GM08714 (cell line): ENCODE data around the gene GGCX.

Source experiments
- H3K4me3 ChIP-seq: fragments of 200-500 bp; sonication (Bioruptor generic); 2 replicates; pipeline ENCODE4 v1.5.1; 2014; ENCODE audit warnings: mild to moderate bottlenecking, low read length, inconsistent platforms
- ZNF274 ChIP-seq: IDR thresholded peaks from 2 replicates; pipeline ENCODE4 v1.6.1; 2012; ENCODE audit warnings: mild to moderate bottlenecking, low read depth, low read length

GGCX gene

DNA sequence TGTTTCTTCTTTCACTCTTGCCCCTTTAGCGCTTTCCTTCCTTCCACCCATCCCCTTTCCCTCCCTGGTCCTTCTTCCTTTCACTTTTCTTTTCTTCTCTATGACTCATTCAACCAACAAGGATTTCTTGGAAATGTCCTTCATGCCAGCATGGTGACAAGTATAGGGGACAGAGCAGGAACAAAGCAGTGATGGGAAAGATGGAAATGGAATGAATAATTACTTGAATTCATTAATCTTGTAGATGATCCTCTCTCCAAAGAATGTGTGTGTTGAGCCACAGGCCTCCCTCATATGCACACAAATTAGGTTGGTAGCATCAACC lies 24.4 kb upstream of the GGCX start:
- TF ChIP-seq ZNF274: no peak
- H3K4me3 ChIP-seq: no peak overlapping the region; the same call in 1 of the 2 replicates

DNA sequence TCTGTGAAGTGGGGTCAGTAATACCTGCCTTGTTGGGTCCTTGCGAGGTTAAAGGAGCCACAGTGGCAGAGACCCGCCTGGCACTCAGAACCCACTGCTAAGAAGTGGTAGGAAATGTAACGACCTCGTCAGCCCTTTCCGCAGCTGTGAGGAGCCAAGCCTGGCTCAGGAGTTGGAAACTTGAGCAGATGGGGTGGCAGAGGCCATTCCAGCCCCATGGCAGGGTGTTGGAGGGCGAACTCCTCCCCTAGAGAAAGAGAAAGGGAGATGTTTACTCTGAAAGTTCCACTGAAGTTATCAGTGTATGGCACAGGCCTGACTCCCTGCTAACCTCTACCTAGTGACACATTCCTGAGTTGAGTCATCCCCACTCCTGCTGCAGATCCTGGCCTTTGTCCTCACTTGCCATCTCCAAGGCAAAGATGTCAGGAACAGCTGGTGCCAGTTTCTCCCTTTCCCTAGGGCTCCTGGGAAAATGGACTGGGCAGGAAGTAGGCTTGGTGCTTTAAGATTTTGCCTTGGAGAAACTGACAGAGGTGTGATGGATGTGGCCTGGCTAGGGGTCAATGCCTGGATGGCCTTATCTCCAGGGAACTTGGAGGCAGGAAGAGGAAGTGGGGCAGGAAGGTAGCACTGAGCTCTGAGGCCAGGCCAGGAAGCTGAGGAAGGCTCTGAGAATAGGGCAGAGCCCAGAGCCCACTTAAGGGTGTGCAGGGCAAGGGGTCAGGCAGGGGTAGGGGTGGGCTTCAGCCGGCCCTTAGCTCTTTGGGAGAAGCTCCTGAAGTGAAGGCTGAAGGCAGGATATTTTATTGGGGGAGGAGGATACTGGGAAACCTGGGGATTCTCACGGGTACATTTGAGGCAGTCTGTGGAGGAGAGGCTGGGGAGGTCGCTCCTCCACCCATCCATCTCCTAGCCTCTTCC lies 23.8 kb upstream of the GGCX start:
- peak overlapping the region; percentile 54; the same call in 1 of the 2 replicates for H3K4me3 ChIP-seq
- no peak for TF ChIP-seq ZNF274

DNA sequence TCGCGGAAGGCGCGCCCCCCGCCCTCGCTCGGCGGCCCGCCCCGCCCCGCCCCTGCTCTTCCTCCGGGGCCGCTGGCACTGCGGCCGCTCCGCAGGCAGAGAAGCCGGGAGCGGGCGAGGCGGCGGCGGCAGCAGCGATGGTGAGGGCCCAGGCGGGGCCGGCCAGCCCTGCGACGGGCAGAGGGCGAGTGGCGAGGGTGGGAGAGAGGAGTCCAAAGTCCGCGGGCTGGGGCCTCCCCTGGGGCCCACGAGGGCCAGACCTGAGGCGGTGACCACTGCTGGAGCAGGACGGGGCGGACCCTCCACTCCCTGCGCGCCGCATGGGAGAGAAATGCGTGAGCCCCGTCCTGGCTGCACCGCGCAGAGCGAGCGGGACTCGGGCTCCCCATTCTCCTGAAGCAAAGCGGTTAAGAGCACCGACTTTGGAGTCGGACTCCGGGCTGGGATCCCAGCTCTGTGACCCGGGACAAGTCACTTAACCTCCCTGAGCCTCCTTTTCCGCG lies 23.1 kb upstream of the GGCX start, which contains the start of gene VAMP5:
Gene VAMP5 (plus strand): TSS at position 78 of the 503 bp plus-strand sequence. CDS start 60 bp downstream, at position 138.
- TF ChIP-seq ZNF274: no peak
- peak within 1 kb of the TSS; percentile 56; the same call in 1 of the 2 replicates for H3K4me3 ChIP-seq

DNA sequence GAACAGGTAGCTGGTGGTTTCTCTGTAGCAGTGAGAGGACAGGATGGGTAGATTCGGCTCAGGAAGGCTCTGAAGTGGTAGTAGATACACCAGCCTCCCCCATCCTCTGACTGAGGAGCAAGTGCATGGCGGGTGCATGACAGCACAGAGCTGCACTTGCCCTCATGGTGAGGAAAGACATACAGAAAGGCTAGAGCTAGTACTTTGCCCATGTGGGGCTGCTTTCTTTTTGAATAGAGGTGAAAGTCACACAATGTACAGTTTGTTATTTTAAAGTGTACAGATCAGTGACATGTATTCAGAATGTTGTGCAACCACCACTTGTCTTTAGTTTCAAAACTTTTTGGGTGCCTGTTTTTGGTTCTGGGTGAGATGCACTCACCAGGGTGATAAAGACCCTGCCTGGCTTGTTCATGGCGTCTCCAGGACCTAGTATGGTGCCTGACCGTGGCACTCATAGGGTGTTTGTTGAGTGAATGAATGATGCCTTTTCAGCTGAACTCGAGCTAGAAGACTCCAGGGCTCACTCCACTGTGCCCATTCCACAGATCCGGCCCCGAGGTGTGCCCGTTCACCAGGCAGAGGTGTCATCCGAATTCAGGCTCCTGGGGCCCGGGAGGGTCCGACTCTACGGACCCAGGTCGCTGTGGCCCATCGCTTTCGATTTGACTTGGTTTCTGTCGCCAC lies 22.5 kb upstream of the GGCX start:
- no peak for TF ChIP-seq ZNF274
- H3K4me3 ChIP-seq: peak overlapping the region; percentile 56; the same call in 1 of the 2 replicates

DNA sequence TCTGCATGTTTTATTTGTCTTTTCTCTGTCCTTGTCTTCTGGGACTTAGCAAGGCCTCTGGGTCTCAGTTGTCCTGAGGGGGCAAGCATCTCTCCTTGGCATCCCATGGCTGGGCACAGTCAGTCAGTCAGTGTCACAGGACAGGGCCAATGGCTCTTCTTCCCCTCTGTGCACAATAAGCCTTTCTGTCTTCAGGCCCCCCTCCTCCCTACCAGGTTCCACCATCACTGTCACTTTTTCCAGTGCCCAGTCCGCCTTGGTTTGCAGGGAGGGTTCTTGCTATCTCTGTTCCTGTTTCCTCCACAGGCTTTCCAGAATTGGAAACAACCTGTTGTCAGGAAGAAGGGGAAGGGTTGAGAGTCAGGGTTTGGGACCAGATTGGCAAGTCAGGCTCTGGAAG lies 21.2 kb upstream of the GGCX start:
- no peak overlapping the region for H3K4me3 ChIP-seq
- no peak for TF ChIP-seq ZNF274

DNA sequence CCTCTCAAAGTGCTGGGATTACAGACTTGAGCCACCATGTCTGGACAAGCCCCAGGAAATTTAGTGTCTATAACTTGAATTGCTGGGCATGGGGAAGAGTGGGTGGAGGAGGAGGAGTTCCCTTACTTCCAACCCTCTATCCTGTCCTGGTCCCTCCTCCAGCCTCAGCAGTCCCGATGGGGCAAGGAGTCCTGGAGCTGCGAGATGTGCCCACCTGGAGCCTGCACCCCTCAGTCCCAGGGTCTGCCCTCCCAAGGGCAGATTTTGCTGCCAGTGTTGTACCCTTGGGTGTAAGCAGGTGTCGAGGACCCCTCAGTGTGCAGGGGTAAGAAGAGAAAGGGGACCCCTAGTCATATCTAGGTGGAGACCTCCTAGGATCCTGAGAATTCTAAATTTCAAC lies 18.9 kb upstream of the GGCX start:
- no peak for TF ChIP-seq ZNF274
- H3K4me3 ChIP-seq: no peak overlapping the region

DNA sequence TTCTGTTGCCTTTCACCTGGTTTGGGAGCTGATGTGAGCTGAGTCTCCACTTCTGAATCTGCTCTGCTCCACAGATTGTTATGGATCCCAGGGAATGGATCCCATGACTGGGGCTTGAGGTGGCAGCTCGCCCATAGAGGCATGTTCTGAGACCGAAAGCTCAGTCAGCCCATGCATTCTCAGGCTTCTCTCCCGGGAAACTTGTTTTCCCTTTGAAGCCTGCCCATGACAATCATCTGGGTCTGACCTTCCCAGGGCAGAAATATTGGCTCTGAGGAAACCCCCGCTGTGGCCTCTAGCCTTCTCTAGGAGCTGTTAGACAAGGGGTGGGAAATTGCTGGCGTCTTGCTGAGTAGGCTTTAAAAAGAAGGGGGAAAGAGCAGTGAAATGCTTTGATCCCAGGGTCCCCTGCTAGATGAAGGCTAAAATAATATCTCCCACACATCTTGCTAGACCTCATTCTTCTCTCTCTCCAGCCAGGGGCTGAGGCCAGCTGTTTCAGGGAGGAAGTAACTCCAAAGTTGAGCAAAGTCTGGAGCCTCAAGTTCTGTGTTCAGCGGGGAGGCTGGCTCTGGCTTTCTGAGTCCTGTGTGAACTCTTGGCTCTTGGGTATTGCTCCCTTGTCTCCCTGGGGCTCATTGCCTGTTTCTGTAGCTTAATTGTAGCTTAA lies 18.1 kb upstream of the GGCX start:
- peak overlapping the region; percentile 76; the same call in 1 of the 2 replicates for H3K4me3 ChIP-seq
- no peak for TF ChIP-seq ZNF274

DNA sequence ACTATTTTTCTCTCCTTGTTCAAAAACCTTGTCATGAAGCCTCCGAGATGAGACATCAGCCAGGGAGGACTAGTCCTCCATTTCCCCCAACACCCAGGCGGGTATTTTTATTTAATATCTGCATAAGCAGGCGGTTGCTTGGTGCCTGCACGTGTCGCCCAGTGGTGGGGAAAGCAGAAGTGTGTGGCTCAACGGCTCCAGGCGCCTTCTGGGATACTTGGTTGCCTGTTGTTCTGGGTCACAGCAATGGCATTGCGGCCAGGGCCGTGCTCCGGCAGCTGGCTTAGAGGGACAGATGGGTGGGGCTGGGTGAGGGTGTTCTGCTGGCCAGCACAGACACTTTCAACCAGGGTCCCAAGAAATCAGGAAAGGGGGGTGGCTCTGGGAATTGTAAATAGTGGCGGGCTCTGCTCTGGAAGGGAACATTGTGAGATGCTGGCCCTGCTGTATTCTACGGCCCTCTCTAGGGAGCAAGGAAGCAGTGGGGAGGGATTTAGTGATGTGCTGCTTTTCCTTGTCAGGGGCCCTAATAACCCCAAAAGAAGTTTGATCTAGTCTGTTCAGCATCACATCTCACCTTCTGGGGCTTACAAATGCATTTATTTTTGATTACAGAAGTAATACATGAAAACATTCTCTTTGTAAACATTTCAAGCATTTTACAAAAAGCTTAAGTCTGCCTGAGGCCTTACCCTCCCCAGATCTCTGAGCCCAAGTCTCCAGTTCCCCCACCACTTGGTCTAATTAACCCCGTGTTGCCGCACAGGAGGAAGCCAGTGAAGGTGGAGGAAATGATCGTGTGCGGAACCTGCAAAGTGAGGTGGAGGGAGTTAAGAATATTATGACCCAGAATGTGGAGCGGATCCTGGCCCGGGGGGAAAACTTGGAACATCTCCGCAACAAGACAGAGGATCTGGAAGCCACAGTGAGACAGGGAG lies 17.2 kb upstream of the GGCX start:
- peak overlapping the region; percentile 76 for H3K4me3 ChIP-seq
- no peak for TF ChIP-seq ZNF274

DNA sequence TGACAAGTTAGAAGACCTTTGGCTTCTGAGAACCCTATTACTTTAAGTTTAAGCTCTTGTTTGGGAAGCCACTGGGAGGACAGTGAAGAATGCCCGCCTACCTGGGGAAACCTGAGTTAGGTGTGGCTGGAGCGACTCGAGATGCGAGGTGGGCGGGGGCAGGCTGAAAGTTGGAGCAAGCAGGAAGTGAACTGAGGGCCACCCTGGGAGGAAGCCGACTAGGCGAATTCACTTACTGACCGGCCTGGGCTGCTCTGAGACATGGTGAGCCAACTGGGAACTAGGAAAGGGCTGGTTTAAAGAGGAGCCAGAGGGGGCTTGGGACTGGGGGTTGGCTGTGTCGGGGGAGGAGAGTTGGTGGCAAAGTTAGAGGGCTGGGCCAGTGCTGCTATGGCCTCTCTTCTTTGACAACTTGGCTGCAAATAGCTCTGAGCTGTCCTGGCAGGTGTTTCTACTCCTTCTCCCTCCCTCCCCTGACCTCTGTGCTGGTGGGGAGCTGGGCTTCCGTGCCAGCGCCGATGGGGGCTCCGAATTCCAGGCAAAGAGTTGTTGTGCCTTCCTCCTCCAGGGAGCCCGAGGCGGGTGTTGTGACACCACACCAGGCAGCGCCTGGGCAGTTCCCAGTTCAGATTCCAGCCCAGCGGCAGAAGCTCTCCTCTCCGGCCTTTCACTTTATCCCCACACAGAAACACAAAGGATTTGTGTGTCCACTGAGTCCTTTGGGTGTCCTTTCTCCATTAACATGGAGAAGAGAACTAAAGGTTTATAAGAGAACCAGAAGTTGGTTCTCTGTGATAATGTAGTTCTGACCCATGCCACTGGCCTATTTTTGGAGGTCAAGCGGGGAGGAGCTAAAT lies 16.3 kb upstream of the GGCX start, which contains the start of gene VAMP8:
Gene VAMP8 (plus strand): TSS at position 201 of the 857 bp plus-strand sequence. CDS start 61 bp downstream, at position 262.
- peak within 1 kb of the TSS; percentile 76 for H3K4me3 ChIP-seq
- TF ChIP-seq ZNF274: no peak

DNA sequence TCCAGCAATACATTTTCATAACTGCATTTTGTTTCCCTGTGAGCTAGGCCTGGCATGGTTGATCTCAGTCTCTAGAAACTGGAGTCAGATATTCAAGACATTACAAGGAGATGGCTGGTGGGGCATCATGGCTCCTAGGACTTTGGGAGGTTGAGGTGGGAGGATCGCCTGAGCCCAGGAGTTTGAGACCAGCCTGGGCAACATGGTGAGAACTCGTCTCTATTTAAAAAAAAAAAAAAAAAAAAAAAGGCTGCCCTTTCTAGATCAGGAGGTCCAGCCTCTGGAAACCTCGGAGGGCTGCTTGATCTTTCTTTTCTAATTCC lies 15.7 kb upstream of the GGCX start:
- H3K4me3 ChIP-seq: no peak overlapping the region; the same call in 1 of the 2 replicates
- no peak for TF ChIP-seq ZNF274

DNA sequence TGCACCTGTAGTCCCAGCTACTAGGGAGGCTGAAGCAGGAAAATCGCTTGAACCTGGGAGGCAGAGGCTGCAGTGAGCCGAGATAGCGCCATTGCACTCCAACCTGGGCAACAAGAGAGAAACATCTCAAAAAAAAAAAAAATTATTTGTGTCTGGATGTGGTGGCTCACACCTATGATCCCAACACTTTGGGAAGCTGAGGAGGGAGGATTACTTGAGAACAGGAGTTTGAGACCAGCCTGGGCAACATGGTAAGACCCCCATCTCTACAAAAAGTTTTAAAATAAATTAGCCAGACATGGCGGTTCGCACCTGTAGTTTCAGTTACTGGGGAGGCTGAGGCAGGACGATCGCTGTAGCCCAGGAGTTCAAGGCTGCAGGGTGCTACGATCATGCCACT lies 14.4 kb upstream of the GGCX start:
- H3K4me3 ChIP-seq: no peak overlapping the region
- no peak for TF ChIP-seq ZNF274

DNA sequence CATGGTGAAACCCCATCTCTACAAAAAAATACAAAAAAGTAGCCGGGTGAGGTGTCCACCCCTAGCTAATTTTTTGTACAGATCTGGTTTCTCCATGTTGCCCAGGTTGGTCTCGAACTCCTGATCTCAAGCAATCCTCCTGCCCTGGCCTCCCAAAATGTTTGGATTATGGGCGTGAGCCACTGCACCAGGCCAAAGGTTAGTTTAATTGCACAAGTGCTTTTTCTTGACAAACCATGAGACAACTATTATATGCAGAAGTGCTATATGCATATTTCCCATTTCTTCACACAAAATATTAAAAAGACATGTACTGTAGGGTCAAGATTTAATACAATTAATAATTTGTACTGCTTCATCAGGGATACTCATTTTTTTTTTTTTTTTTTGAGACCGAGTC lies 5.0 kb upstream of the GGCX start:
- TF ChIP-seq ZNF274: no peak
- H3K4me3 ChIP-seq: no peak overlapping the region
